Panc1 (cell line): Measurements from ENCODE around the gene PCBP4.

Experiments used
- POLR2AphosphoS5 ChIP-seq: IDR thresholded peaks from 2 replicates; pipeline ENCODE4 v1.6.1; 2012; ENCODE audit warnings: mild to moderate bottlenecking, low read depth, low read length, moderate library complexity
- SIN3A ChIP-seq: IDR thresholded peaks from 2 replicates; pipeline ENCODE4 v1.6.1; 2012; ENCODE audit warnings: low read depth, mild to moderate bottlenecking, low read length, moderate library complexity, borderline replicate concordance; ENCODE audit not compliant: insufficient read depth
- TCF7L2 ChIP-seq: IDR thresholded peaks from 2 replicates; pipeline ENCODE4 v1.6.1; 2011; ENCODE audit warnings: mild to moderate bottlenecking, low read depth, low read length, inconsistent platforms
- TF ChIP-seq, protein P1 (sequence below): fragments of 450-650 bp; IDR thresholded peaks from 2 replicates; pipeline ENCODE4 v1.5.1; 2017; ENCODE audit warnings: mild to moderate bottlenecking
- TF ChIP-seq, protein P2 (sequence below), 2 experiments: IDR thresholded peaks; 2 replicates each; pipeline ENCODE4 v1.6.1; 2011 to 2012; ENCODE audit warnings: low read depth in 2 of 2, control low read depth in 1 of 2, low read length in 1 of 2, mild to moderate bottlenecking in 1 of 2, moderate library complexity in 1 of 2; ENCODE audit not compliant: insufficient read depth in 1 of 2

DNA sequence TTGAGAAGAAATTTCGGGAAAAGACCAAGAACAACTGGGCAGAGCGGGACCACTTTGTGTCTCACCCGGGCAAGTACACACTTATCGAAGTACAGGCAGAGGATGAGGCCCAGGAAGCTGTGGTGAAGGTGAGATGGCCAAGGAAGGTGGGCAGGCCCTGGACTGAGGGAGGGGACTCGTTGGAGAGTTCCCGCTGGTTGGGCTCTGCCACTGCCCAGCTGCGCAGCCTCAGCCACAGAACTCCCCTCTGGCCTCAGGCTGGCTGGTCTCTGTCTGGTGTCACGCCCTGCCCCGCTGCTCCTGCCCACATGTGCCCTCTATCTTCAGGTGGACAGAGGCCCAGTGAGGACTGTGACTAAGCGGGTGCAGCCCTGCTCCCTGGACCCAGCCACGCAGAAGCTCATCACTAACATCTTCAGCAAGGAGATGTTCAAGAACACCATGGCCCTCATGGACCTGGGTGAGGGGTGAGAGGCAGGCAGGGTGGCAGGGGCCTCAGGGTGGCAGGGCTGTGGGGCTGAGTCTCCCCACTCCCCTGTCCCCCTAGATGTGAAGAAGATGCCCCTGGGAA lies 22.7 kb downstream of the PCBP4 start:
- TF ChIP-seq, protein P1, sequence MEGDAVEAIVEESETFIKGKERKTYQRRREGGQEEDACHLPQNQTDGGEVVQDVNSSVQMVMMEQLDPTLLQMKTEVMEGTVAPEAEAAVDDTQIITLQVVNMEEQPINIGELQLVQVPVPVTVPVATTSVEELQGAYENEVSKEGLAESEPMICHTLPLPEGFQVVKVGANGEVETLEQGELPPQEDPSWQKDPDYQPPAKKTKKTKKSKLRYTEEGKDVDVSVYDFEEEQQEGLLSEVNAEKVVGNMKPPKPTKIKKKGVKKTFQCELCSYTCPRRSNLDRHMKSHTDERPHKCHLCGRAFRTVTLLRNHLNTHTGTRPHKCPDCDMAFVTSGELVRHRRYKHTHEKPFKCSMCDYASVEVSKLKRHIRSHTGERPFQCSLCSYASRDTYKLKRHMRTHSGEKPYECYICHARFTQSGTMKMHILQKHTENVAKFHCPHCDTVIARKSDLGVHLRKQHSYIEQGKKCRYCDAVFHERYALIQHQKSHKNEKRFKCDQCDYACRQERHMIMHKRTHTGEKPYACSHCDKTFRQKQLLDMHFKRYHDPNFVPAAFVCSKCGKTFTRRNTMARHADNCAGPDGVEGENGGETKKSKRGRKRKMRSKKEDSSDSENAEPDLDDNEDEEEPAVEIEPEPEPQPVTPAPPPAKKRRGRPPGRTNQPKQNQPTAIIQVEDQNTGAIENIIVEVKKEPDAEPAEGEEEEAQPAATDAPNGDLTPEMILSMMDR = no peak
- TF ChIP-seq, protein P2, sequence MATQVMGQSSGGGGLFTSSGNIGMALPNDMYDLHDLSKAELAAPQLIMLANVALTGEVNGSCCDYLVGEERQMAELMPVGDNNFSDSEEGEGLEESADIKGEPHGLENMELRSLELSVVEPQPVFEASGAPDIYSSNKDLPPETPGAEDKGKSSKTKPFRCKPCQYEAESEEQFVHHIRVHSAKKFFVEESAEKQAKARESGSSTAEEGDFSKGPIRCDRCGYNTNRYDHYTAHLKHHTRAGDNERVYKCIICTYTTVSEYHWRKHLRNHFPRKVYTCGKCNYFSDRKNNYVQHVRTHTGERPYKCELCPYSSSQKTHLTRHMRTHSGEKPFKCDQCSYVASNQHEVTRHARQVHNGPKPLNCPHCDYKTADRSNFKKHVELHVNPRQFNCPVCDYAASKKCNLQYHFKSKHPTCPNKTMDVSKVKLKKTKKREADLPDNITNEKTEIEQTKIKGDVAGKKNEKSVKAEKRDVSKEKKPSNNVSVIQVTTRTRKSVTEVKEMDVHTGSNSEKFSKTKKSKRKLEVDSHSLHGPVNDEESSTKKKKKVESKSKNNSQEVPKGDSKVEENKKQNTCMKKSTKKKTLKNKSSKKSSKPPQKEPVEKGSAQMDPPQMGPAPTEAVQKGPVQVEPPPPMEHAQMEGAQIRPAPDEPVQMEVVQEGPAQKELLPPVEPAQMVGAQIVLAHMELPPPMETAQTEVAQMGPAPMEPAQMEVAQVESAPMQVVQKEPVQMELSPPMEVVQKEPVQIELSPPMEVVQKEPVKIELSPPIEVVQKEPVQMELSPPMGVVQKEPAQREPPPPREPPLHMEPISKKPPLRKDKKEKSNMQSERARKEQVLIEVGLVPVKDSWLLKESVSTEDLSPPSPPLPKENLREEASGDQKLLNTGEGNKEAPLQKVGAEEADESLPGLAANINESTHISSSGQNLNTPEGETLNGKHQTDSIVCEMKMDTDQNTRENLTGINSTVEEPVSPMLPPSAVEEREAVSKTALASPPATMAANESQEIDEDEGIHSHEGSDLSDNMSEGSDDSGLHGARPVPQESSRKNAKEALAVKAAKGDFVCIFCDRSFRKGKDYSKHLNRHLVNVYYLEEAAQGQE (IDR thresholded peaks at IDR 0.05; ENCODE audit: insufficient read depth in 1 of 2, low read depth in 2 of 2, low read length in 1 of 2) = no peak
- no peak for TF ChIP-seq POLR2AphosphoS5
- no peak for TF ChIP-seq SIN3A
- TF ChIP-seq TCF7L2 = no peak
